ENCODE data around the gene KLHDC7B.

DNA sequence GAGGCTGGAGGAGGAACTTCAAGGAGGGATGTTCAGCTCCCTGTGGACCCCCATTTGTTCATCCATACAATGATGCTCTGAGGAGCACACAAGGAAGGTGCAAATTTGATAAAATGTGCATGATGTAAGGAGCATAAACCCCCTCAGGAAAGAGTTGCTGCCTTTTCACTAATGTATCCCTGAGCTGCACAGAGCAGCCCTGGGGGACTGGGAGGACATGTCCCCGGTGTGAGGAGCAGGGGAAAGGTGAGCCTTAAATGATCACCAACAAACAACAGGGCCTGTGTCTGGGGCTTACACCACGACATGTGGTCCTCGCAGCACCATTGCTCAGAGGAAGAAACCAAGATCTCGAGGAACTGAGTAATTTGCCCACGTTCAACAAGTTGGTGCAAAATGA lies 51.4 kb downstream of the KLHDC7B start:
- TF ChIP-seq, protein P1, sequence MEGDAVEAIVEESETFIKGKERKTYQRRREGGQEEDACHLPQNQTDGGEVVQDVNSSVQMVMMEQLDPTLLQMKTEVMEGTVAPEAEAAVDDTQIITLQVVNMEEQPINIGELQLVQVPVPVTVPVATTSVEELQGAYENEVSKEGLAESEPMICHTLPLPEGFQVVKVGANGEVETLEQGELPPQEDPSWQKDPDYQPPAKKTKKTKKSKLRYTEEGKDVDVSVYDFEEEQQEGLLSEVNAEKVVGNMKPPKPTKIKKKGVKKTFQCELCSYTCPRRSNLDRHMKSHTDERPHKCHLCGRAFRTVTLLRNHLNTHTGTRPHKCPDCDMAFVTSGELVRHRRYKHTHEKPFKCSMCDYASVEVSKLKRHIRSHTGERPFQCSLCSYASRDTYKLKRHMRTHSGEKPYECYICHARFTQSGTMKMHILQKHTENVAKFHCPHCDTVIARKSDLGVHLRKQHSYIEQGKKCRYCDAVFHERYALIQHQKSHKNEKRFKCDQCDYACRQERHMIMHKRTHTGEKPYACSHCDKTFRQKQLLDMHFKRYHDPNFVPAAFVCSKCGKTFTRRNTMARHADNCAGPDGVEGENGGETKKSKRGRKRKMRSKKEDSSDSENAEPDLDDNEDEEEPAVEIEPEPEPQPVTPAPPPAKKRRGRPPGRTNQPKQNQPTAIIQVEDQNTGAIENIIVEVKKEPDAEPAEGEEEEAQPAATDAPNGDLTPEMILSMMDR (IDR thresholded peaks at IDR 0.05; ENCODE audit: extremely low read depth in 1 of 2, insufficient read depth in 1 of 2, low read depth in 1 of 2, low read length in 2 of 2) = no peak
- no peak for TF ChIP-seq POLR2AphosphoS5 (IDR thresholded peaks at IDR 0.05; ENCODE audit: insufficient read depth, low read depth, low read length)
- TF ChIP-seq EZH2 (IDR thresholded peaks at IDR 0.05; ENCODE audit: borderline replicate concordance, low read depth, low read length, severe bottlenecking) = no peak
- TF ChIP-seq POLR2A (IDR thresholded peaks at IDR 0.05; ENCODE audit: low read depth, low read length) = no peak
- TF ChIP-seq, protein P2, sequence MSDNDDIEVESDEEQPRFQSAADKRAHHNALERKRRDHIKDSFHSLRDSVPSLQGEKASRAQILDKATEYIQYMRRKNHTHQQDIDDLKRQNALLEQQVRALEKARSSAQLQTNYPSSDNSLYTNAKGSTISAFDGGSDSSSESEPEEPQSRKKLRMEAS (IDR thresholded peaks at IDR 0.05; ENCODE audit: insufficient read depth, insufficient read length) = no peak
- TF ChIP-seq FOS (IDR thresholded peaks at IDR 0.05; ENCODE audit: borderline replicate concordance, insufficient read depth, low read length) = no peak
- no peak for TF ChIP-seq MYC (IDR thresholded peaks at IDR 0.05; ENCODE audit: low read depth, low read length)
- TF ChIP-seq JUN (IDR thresholded peaks at IDR 0.05; ENCODE audit: borderline replicate concordance, insufficient read depth, insufficient read length, low read depth) = no peak
- no peak for TF ChIP-seq GATA2 (IDR thresholded peaks at IDR 0.05; ENCODE audit: insufficient read depth, insufficient read length, low read depth, low read length)

Measured in endothelial cell of umbilical vein (primary cell).